HepG2 (cell line): ENCODE results near the gene MED9. TPM values are rescaled to one million over a fixed set of nuclear protein-coding genes. Genes with fewer than 3 reads are reported as not detected.

Source experiments
- GFI1 ChIP-seq: sonication (generic); formaldehyde crosslinking; IDR thresholded peaks from 2 replicates; pipeline ENCODE4 v1.5.0; 2020; ENCODE audit warnings: missing genetic modification reagents, mild to moderate bottlenecking, borderline replicate concordance
- GMEB1 ChIP-seq: sonication (generic); formaldehyde crosslinking; IDR thresholded peaks from 2 replicates; pipeline ENCODE4 v1.5.1; 2020; ENCODE audit warnings: missing genetic modification reagents, mild to moderate bottlenecking, borderline replicate concordance
- HDAC1 ChIP-seq: sonication (generic); formaldehyde crosslinking; IDR thresholded peaks from 2 replicates; pipeline ENCODE4 v1.5.1; 2020; ENCODE audit warnings: mild to moderate bottlenecking, missing genetic modification reagents
- HMG20A ChIP-seq: IDR thresholded peaks from 2 replicates; pipeline ENCODE4 v1.6.1; 2016; ENCODE audit warnings: borderline replicate concordance
- KDM1A ChIP-seq: IDR thresholded peaks from 2 replicates; pipeline ENCODE4 v1.6.1; 2016; ENCODE audit warnings: missing compliant biosample characterization
- NR2C2 ChIP-seq: sonication (generic); formaldehyde crosslinking; IDR thresholded peaks from 2 replicates; pipeline ENCODE4 v1.4.0; 2020; ENCODE audit warnings: missing genetic modification reagents, mild to moderate bottlenecking, moderate library complexity, borderline replicate concordance
- NR2F6 ChIP-seq, 2 experiments: IDR thresholded peaks; 2 replicates each; pipeline ENCODE4 v1.6.1; 2016; ENCODE audit warnings: antibody characterized with exemption in 1 of 2, mild to moderate bottlenecking in 1 of 2
- POGK ChIP-seq: sonication (generic); formaldehyde crosslinking; conservative IDR thresholded peaks from 2 replicates; pipeline ENCODE4 v1.8.0; 2022; ENCODE audit warnings: mild to moderate bottlenecking, moderate library complexity, missing genetic modification reagents
- RARA ChIP-seq: IDR thresholded peaks from 2 replicates; pipeline ENCODE4 v1.6.1; 2016; ENCODE audit warnings: missing genetic modification reagents, missing compliant biosample characterization
- RXRB ChIP-seq: IDR thresholded peaks from 2 replicates; pipeline ENCODE4 v1.6.1; 2016; ENCODE audit warnings: borderline replicate concordance, missing genetic modification reagents, missing compliant biosample characterization
- SOX13 ChIP-seq, 3 experiments: fragments of 450-650 bp in 1 of 3; sonication (generic) in 1 of 3; formaldehyde crosslinking in 1 of 3; IDR thresholded peaks in 2 of 3; conservative IDR thresholded peaks in 1 of 3; 2 replicates each; pipeline versions ENCODE4 v1.5.0 to v1.6.1; 2016 to 2020; ENCODE audit warnings: antibody characterized with exemption in 1 of 3, mild to moderate bottlenecking in 1 of 3, missing compliant biosample characterization in 1 of 3, missing genetic modification reagents in 1 of 3, moderate library complexity in 1 of 3
- SRF ChIP-seq: IDR thresholded peaks from 2 replicates; pipeline ENCODE4 v1.6.1; 2011; ENCODE audit warnings: mild to moderate bottlenecking, low read depth, low read length, moderate library complexity
- ZBTB1 ChIP-seq: sonication (generic); formaldehyde crosslinking; IDR thresholded peaks from 2 replicates; pipeline ENCODE4 v1.4.0; 2020; ENCODE audit warnings: missing genetic modification reagents, borderline replicate concordance
- ZBTB44 ChIP-seq: sonication (generic); formaldehyde crosslinking; IDR thresholded peaks from 2 replicates; pipeline ENCODE4 v1.4.0; 2020; ENCODE audit warnings: missing genetic modification reagents
- ZFP90 ChIP-seq: sonication (generic); formaldehyde crosslinking; IDR thresholded peaks from 2 replicates; pipeline ENCODE4 v1.8.0; 2022; ENCODE audit warnings: missing genetic modification reagents, mild to moderate bottlenecking, inconsistent platforms, borderline replicate concordance
- ZNF468 ChIP-seq: sonication (generic); formaldehyde crosslinking; IDR thresholded peaks from 2 replicates; pipeline ENCODE4 v1.8.0; 2022; ENCODE audit warnings: mild to moderate bottlenecking, moderate library complexity, missing genetic modification reagents
- ZNF550 ChIP-seq: sonication (generic); formaldehyde crosslinking; IDR thresholded peaks from 2 replicates; pipeline ENCODE4 v1.4.0; 2020; ENCODE audit warnings: mild to moderate bottlenecking, missing genetic modification reagents, borderline replicate concordance
- ZNF564 ChIP-seq: sonication (generic); formaldehyde crosslinking; IDR thresholded peaks from 2 replicates; pipeline ENCODE4 v1.8.1; 2023; ENCODE audit warnings: mild to moderate bottlenecking, missing genetic modification reagents
- ZNF614 ChIP-seq: IDR thresholded peaks from 2 replicates; pipeline ENCODE4 v1.6.1; 2018; ENCODE audit warnings: missing biosample characterization, missing genetic modification reagents, inconsistent platforms, borderline replicate concordance
- ZNF644 ChIP-seq: IDR thresholded peaks from 2 replicates; pipeline ENCODE4 v1.6.1; 2016; ENCODE audit warnings: low read depth
- ZNF766 ChIP-seq: sonication (generic); formaldehyde crosslinking; IDR thresholded peaks from 2 replicates; pipeline ENCODE4 v1.5.0; 2020; ENCODE audit warnings: missing genetic modification reagents, borderline replicate concordance
- ZNF768 ChIP-seq: sonication (generic); formaldehyde crosslinking; IDR thresholded peaks from 2 replicates; pipeline ENCODE4 v1.4.0; 2020; ENCODE audit warnings: missing genetic modification reagents
- ZXDC ChIP-seq: sonication (generic); formaldehyde crosslinking; IDR thresholded peaks from 2 replicates; pipeline ENCODE4 v1.5.0; 2020; ENCODE audit warnings: mild to moderate bottlenecking, missing genetic modification reagents
- polyA plus RNA-seq, 8 experiments: library from polyadenylated mRNA; depleted of rRNA in 3 of 8; stranded (reverse) in 7 of 8; unstranded in 1 of 8; fragments of >200 nt; fragmentation: Illumina TruSeq in 4 of 8; extraction: Trizol in 4 of 8; gene quantifications; 2 replicates each; pipeline versions ENCODE4 v1.2.1 to v1.2.3, GENCODE V29; 2011 to 2016; ENCODE audit warnings: low read depth in 4 of 8, missing spikeins in 1 of 8, mixed read lengths in 1 of 8; ENCODE audit not compliant: insufficient read depth in 1 of 8
- total RNA-seq, 5 experiments: library from RNA; depleted of rRNA; stranded (reverse); fragments of >200 nt; fragmentation: Illumina TruSeq; extraction: Trizol; gene quantifications; 2 replicates each; pipeline ENCODE4 v1.2.3, GENCODE V29; 2016; ENCODE audit warnings: low read depth in 1 of 5

The MED9 gene
- total and polyA plus RNA-seq, 2 of the 13 experiments (the other 11 are each of a cell fraction or from before 2014, with no cell fraction given): 11.9 to 15.1 TPM

- no peak for TF ChIP-seq GFI1
- TF ChIP-seq RXRB: peak; percentile 30; the same call in 1 of the 2 replicates
- no peak for TF ChIP-seq SRF
- 0 out of 2 replicates have a peak, but pooled peaks have one; percentile 26 for TF ChIP-seq HMG20A (CRISPR knock-in tag)
- TF ChIP-seq HDAC1 (CRISPR knock-in tag): no peak
- TF ChIP-seq ZNF614 (CRISPR knock-in tag): no peak
- no peak for TF ChIP-seq ZXDC
- no peak for TF ChIP-seq ZBTB44 (CRISPR knock-in tag)
- TF ChIP-seq POGK (CRISPR knock-in tag): peak; percentile 57; the same call in 1 of the 2 replicates
- peak; percentile 66 for TF ChIP-seq RARA (CRISPR knock-in tag)
- no peak for TF ChIP-seq GMEB1 (CRISPR knock-in tag)
- no peak for TF ChIP-seq ZBTB1 (CRISPR knock-in tag)
- peak; percentile 63; the same call in 1 of the 2 replicates for TF ChIP-seq ZNF766 (CRISPR knock-in tag)
- 0 out of 2 replicates have a peak, but pooled peaks have one; percentile 37 for TF ChIP-seq NR2C2 (CRISPR knock-in tag)
- TF ChIP-seq ZNF550 (CRISPR knock-in tag): no peak
- TF ChIP-seq ZNF644 (CRISPR knock-in tag): no peak
- TF ChIP-seq ZNF768 (CRISPR knock-in tag): no peak
- no peak for TF ChIP-seq KDM1A (CRISPR knock-in tag)
- TF ChIP-seq NR2F6 (IDR thresholded peaks at IDR 0.05): 0 out of 2 replicates have a peak, but pooled peaks have one; percentile 34
- peak; percentile 44; the same call in 1 of the 2 replicates for TF ChIP-seq NR2F6 (CRISPR knock-in tag; IDR thresholded peaks at IDR 0.05)
- TF ChIP-seq ZNF468 (CRISPR knock-in tag): no peak
- TF ChIP-seq ZFP90: no peak
- TF ChIP-seq SOX13 (IDR thresholded peaks at IDR 0.05): no peak
- 0 out of 4 replicates have a peak, but pooled peaks of 1 of the 2 experiments have one; percentile 19 for TF ChIP-seq SOX13 (CRISPR knock-in tag; conservative IDR thresholded peaks at IDR 0.05 in 1 of 2, IDR thresholded peaks at IDR 0.05 in 1 of 2)
- TF ChIP-seq ZNF564 (CRISPR knock-in tag): no peak
These were observed 7.4 kb upstream of the MED9 start (continued) for GRCh38 chr17:17469358-17469757.
